ENCODE results near the gene IL19. TPM values are rescaled to one million over a fixed set of nuclear protein-coding genes. Genes with fewer than 3 reads are reported as not detected.

The IL19 gene
- polyA plus RNA-seq, 4 donors = not detected

GRCh38 chr1:206839857-206840256 lies 69.3 kb downstream of the IL19 start:
- WGBS, 3 donors = 76 to 85% (median 81%) methylated on average over 7 of the region's 7 CpGs
- FAIRE-seq = no peak
- H3K4me3 ChIP-seq (ENCODE audit: low read depth in 1 of 3, low read length in 3 of 3) = no peak overlapping the region
- no peak overlapping the region for H3K27ac ChIP-seq (ENCODE audit: low read depth in 1 of 3, low read length in 2 of 3)
- peak in 1 of 2 donors; percentile 52 for DNase-seq
- no peaks in the 10 kb centered on the region for H3K9me3 ChIP-seq (ENCODE audit: control insufficient read depth in 2 of 2, insufficient read depth in 1 of 2, low read depth in 1 of 2, low read length in 1 of 2)
- H3K27me3 ChIP-seq (ENCODE audit: control insufficient read depth in 3 of 3, insufficient read depth in 3 of 3, low read length in 3 of 3) = no peaks in the 10 kb centered on the region
- no peaks in the 10 kb centered on the region for H3K36me3 ChIP-seq (ENCODE audit: control insufficient read depth in 3 of 3, insufficient read depth in 2 of 3, low read depth in 1 of 3, low read length in 3 of 3)
- peaks cover 0 to 8% (median 0%) of the 10 kb centered on the region in 3 donors for H3K4me1 ChIP-seq (ENCODE audit: control insufficient read depth in 3 of 3, insufficient read depth in 2 of 3, low read depth in 1 of 3, low read length in 2 of 3)

DNA sequence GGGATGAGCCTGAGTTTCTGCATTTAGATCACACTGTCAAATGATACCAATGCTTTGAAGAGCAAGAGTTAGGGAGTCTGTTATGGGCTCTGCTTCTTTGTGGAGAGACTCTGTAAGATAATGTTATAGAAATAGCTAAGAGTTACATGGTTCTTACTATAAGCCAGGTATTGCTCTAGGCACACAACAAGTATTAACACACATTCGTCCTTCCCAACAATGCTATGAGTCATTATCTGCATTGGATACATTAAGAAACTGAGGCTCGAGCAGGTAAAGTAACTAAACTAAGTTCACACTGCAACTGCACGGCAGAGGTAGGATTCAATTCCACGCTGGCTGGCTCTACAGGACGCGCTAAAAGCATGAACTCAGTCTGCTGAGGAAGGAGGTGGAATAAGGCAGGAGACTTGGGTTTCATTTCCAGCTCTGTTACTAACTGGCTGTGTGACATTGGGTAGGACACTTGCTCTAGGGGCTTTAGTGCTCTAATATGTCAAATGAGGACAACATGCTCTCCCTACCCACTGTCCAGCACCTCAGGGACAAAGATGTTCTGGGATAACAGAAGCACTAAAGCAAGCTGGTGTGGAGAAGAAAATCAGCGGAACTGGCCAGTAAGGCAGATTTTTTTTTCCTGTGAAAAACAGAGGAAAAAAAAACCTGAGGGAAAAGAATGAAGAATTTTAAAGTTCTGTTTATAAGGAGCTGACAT lies 71.2 kb downstream of the IL19 start:
- Histone ChIP-seq H3K36me3 (ENCODE audit: control insufficient read depth in 3 of 3, insufficient read depth in 2 of 3, low read depth in 1 of 3, low read length in 3 of 3) (no peaks in the 10 kb centered on the region), H3K4me3 (ENCODE audit: low read depth in 1 of 3, low read length in 3 of 3) (no peak overlapping the region), H3K27ac (ENCODE audit: low read depth in 1 of 3, low read length in 2 of 3) (no peak overlapping the region), H3K27me3 (ENCODE audit: control insufficient read depth in 3 of 3, insufficient read depth in 3 of 3, low read length in 3 of 3) (no peaks in the 10 kb centered on the region), H3K4me1 (ENCODE audit: control insufficient read depth in 3 of 3, insufficient read depth in 2 of 3, low read depth in 1 of 3, low read length in 2 of 3) (peaks cover 0 to 13% (median 0%) of the 10 kb centered on the region in 3 donors), H3K9me3 (ENCODE audit: control insufficient read depth in 2 of 2, insufficient read depth in 1 of 2, low read depth in 1 of 2, low read length in 1 of 2) (no peaks in the 10 kb centered on the region)
- 90 to 93% (median 92%) methylated on average over 7 of the region's 7 CpGs for WGBS, 3 donors
- DNase-seq (no peak), FAIRE-seq (no peak)

GRCh38 chr1:206842854-206843253 lies 72.3 kb downstream of the IL19 start:
- no peak overlapping the region for H3K27ac ChIP-seq (ENCODE audit: low read depth in 1 of 3, low read length in 2 of 3)
- no peak for DNase-seq

GRCh38 chr1:206843626-206844025 lies 73.1 kb downstream of the IL19 start:
- FAIRE-seq = no peak
- 76 to 87% (median 81%) methylated on average over 4 of the region's 4 CpGs for WGBS, 3 donors
- Histone ChIP-seq H3K36me3 (ENCODE audit: control insufficient read depth in 3 of 3, insufficient read depth in 2 of 3, low read depth in 1 of 3, low read length in 3 of 3) (no peaks in the 10 kb centered on the region), H3K27me3 (ENCODE audit: control insufficient read depth in 3 of 3, insufficient read depth in 3 of 3, low read length in 3 of 3) (no peaks in the 10 kb centered on the region), H3K27ac (ENCODE audit: low read depth in 1 of 3, low read length in 2 of 3) (no peak overlapping the region), H3K4me1 (ENCODE audit: control insufficient read depth in 3 of 3, insufficient read depth in 2 of 3, low read depth in 1 of 3, low read length in 2 of 3) (peaks cover 0 to 27% (median 0%) of the 10 kb centered on the region in 3 donors), H3K4me3 (ENCODE audit: low read depth in 1 of 3, low read length in 3 of 3) (no peak overlapping the region), H3K9me3 (ENCODE audit: control insufficient read depth in 2 of 2, insufficient read depth in 1 of 2, low read depth in 1 of 2, low read length in 1 of 2) (no peaks in the 10 kb centered on the region)
- no peak for DNase-seq

More at GRCh38 chr1:206842854-206843253, 72.3 kb downstream of the IL19 start:
- no peaks in the 10 kb centered on the region for H3K9me3 ChIP-seq (ENCODE audit: control insufficient read depth in 2 of 2, insufficient read depth in 1 of 2, low read depth in 1 of 2, low read length in 1 of 2)
- H3K4me3 ChIP-seq (ENCODE audit: low read depth in 1 of 3, low read length in 3 of 3) = no peak overlapping the region
- no peak for FAIRE-seq
- peaks cover 0 to 24% (median 0%) of the 10 kb centered on the region in 3 donors for H3K4me1 ChIP-seq (ENCODE audit: control insufficient read depth in 3 of 3, insufficient read depth in 2 of 3, low read depth in 1 of 3, low read length in 2 of 3)
- H3K36me3 ChIP-seq (ENCODE audit: control insufficient read depth in 3 of 3, insufficient read depth in 2 of 3, low read depth in 1 of 3, low read length in 3 of 3) = no peaks in the 10 kb centered on the region
- H3K27me3 ChIP-seq (ENCODE audit: control insufficient read depth in 3 of 3, insufficient read depth in 3 of 3, low read length in 3 of 3) = no peaks in the 10 kb centered on the region

DNA sequence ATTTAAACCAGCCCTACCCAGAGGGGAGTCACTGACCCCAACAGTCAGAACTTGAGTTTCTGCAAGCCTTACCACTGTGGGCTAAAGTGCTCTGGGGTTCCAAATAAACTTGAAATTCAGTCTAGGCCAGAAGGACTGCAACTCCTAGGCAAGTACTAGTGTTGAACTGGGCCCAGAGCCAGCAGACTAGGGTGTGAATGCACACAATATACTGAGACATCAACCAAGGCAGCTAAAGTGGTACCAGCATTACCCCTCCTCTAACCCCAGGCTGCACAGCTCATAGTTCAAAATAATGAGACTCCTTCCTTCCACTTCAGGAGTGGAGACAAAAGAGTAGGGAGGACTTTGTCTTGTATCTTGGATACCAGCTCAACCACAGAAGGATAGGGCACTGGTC lies 75.9 kb downstream of the IL19 start:
- FAIRE-seq (no peak), DNase-seq (no peak)
- Histone ChIP-seq H3K27me3 (ENCODE audit: control insufficient read depth in 3 of 3, insufficient read depth in 3 of 3, low read length in 3 of 3) (no peaks in the 10 kb centered on the region), H3K4me3 (ENCODE audit: low read depth in 1 of 3, low read length in 3 of 3) (no peak overlapping the region), H3K4me1 (ENCODE audit: control insufficient read depth in 3 of 3, insufficient read depth in 2 of 3, low read depth in 1 of 3, low read length in 2 of 3) (peaks cover 0 to 20% (median 0%) of the 10 kb centered on the region in 3 donors), H3K9me3 (ENCODE audit: control insufficient read depth in 2 of 2, insufficient read depth in 1 of 2, low read depth in 1 of 2, low read length in 1 of 2) (no peaks in the 10 kb centered on the region), H3K27ac (ENCODE audit: low read depth in 1 of 3, low read length in 2 of 3) (no peak overlapping the region), H3K36me3 (ENCODE audit: control insufficient read depth in 3 of 3, insufficient read depth in 2 of 3, low read depth in 1 of 3, low read length in 3 of 3) (no peaks in the 10 kb centered on the region)

- DNase-seq = peak in 1 of 2 donors; percentile 63
- Histone ChIP-seq H3K27ac (ENCODE audit: low read depth in 1 of 3, low read length in 2 of 3) (peak overlapping the region in 1 of 3 donors; percentile 29), H3K9me3 (ENCODE audit: control insufficient read depth in 2 of 2, insufficient read depth in 1 of 2, low read depth in 1 of 2, low read length in 1 of 2) (no peaks in the 10 kb centered on the region)
These were observed 76.8 kb downstream of the IL19 start for GRCh38 chr1:206847337-206847834.

GRCh38 chr1:206847946-206848345 lies 77.4 kb downstream of the IL19 start:
- Histone ChIP-seq H3K9me3 (ENCODE audit: control insufficient read depth in 2 of 2, insufficient read depth in 1 of 2, low read depth in 1 of 2, low read length in 1 of 2) (no peaks in the 10 kb centered on the region), H3K4me3 (ENCODE audit: low read depth in 1 of 3, low read length in 3 of 3) (no peak overlapping the region), H3K27ac (ENCODE audit: low read depth in 1 of 3, low read length in 2 of 3) (peak overlapping the region in 1 of 3 donors; percentile 29), H3K27me3 (ENCODE audit: control insufficient read depth in 3 of 3, insufficient read depth in 3 of 3, low read length in 3 of 3) (no peaks in the 10 kb centered on the region), H3K4me1 (ENCODE audit: control insufficient read depth in 3 of 3, insufficient read depth in 2 of 3, low read depth in 1 of 3, low read length in 2 of 3) (peaks cover 0 to 20% (median 0%) of the 10 kb centered on the region in 3 donors), H3K36me3 (ENCODE audit: control insufficient read depth in 3 of 3, insufficient read depth in 2 of 3, low read depth in 1 of 3, low read length in 3 of 3) (no peaks in the 10 kb centered on the region)
- FAIRE-seq = no peak
- DNase-seq = no peak
- WGBS, 3 donors = 85 to 97% (median 95%) methylated on average over 1 of the region's 1 CpG

More at GRCh38 chr1:206847337-206847834, 76.8 kb downstream of the IL19 start:
- H3K4me1 ChIP-seq (ENCODE audit: control insufficient read depth in 3 of 3, insufficient read depth in 2 of 3, low read depth in 1 of 3, low read length in 2 of 3) = peaks cover 0 to 20% (median 0%) of the 10 kb centered on the region in 3 donors
- FAIRE-seq = no peak
- WGBS, 3 donors = 80 to 95% (median 89%) methylated on average over 3 of the region's 3 CpGs
- no peaks in the 10 kb centered on the region for H3K36me3 ChIP-seq (ENCODE audit: control insufficient read depth in 3 of 3, insufficient read depth in 2 of 3, low read depth in 1 of 3, low read length in 3 of 3)
- H3K27me3 ChIP-seq (ENCODE audit: control insufficient read depth in 3 of 3, insufficient read depth in 3 of 3, low read length in 3 of 3) = no peaks in the 10 kb centered on the region
- no peak overlapping the region for H3K4me3 ChIP-seq (ENCODE audit: low read depth in 1 of 3, low read length in 3 of 3)

DNA sequence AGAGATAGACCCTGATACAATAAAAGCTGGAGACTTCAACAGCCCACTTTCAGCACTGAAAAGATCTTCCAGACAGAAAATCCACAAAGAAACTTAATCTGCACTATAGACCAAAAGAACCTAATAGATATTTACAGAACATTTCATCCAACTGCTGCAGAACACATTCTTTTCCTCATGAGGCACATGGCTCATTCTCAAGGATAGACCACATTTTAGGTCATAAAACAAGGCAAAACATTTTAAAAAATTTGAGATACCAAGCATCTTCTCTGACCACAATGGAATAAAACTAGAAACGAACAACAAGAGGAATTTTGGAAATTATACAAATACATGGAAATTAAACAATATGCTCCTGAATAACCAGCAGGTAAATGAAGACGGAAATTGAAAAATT lies 79.8 kb downstream of the IL19 start:
- Histone ChIP-seq H3K36me3 (ENCODE audit: control insufficient read depth in 3 of 3, insufficient read depth in 2 of 3, low read depth in 1 of 3, low read length in 3 of 3) (no peaks in the 10 kb centered on the region), H3K4me3 (ENCODE audit: low read depth in 1 of 3, low read length in 3 of 3) (no peak overlapping the region), H3K4me1 (ENCODE audit: control insufficient read depth in 3 of 3, insufficient read depth in 2 of 3, low read depth in 1 of 3, low read length in 2 of 3) (peaks cover 0 to 20% (median 0%) of the 10 kb centered on the region in 3 donors), H3K9me3 (ENCODE audit: control insufficient read depth in 2 of 2, insufficient read depth in 1 of 2, low read depth in 1 of 2, low read length in 1 of 2) (no peaks in the 10 kb centered on the region), H3K27ac (ENCODE audit: low read depth in 1 of 3, low read length in 2 of 3) (no peak overlapping the region), H3K27me3 (ENCODE audit: control insufficient read depth in 3 of 3, insufficient read depth in 3 of 3, low read length in 3 of 3) (no peaks in the 10 kb centered on the region)
- no peak for DNase-seq
- WGBS, 3 donors = 81 to 87% (median 82%) methylated on average over 2 of the region's 2 CpGs
- FAIRE-seq = no peak

All from small intestine (tissue), 7 donors.